Activated naive CD8-positive, alpha-beta T cell (primary cell): ENCODE data around the gene SRPX2.

Experiments used
- H3K27ac Mint-ChIP-seq: one replicate; pipeline ENCODE4 v1.8.0; 2021; ENCODE audit warnings: mixed read lengths
- H3K27me3 Mint-ChIP-seq: one replicate; pipeline ENCODE4 v1.8.0; 2021; ENCODE audit warnings: mixed read lengths
- H3K36me3 Mint-ChIP-seq: one replicate; pipeline ENCODE4 v1.8.0; 2021; ENCODE audit warnings: mixed read lengths
- H3K4me1 Mint-ChIP-seq: one replicate; pipeline ENCODE4 v1.8.0; 2021; ENCODE audit warnings: low read depth, mixed read lengths
- H3K4me3 Mint-ChIP-seq: one replicate; pipeline ENCODE4 v1.8.0; 2021; ENCODE audit warnings: mild to moderate bottlenecking, mixed read lengths
- H3K9me3 Mint-ChIP-seq: one replicate; pipeline ENCODE4 v1.8.0; 2021; ENCODE audit warnings: low read depth, mixed read lengths

Gene SRPX2

GRCh38 chrX:100643212-100643611, 787 bp upstream of the SRPX2 start:
- Mint-ChIP-seq H3K27ac (no peak overlapping the region), H3K9me3 (no peaks in the 10 kb centered on the region), H3K4me1 (no peaks in the 10 kb centered on the region)

GRCh38 chrX:100645106-100645505, 1.1 kb downstream of the SRPX2 start:
- H3K4me1 Mint-ChIP-seq, result no peaks in the 10 kb centered on the region
- no peaks in the 10 kb centered on the region for H3K36me3 Mint-ChIP-seq
- H3K27ac Mint-ChIP-seq, result no peak overlapping the region
- H3K9me3 Mint-ChIP-seq, result no peaks in the 10 kb centered on the region
- H3K4me3 Mint-ChIP-seq, result no peak overlapping the region
- H3K27me3 Mint-ChIP-seq, result no peaks in the 10 kb centered on the region

More at GRCh38 chrX:100643212-100643611, 787 bp upstream of the SRPX2 start:
- Mint-ChIP-seq H3K27me3 (no peaks in the 10 kb centered on the region), H3K4me3 (no peak overlapping the region), H3K36me3 (no peaks in the 10 kb centered on the region)

DNA sequence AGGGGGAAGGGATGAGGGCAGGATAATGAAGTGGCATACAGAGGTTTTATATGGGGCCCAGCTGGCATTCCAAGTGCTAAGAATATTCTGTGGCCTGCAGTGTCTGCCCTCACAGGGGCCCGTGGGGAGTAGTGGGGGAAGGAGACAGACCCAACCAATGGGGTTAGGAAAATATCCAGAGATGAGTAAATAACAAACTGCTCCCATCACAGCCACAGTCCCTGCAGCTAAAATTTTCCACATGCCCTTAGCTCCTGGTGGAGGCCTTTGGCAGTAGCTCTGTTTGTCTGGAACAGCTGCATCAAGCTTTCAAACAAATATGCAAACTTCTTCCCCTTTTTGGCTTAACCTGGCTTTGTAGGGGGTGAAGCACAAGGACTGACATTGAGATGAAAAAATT, 3.1 kb downstream of the SRPX2 start:
- Mint-ChIP-seq H3K4me3 (no peak overlapping the region), H3K27me3 (peaks cover 1% of the 10 kb centered on the region), H3K27ac (no peak overlapping the region), H3K4me1 (no peaks in the 10 kb centered on the region), H3K9me3 (no peaks in the 10 kb centered on the region), H3K36me3 (no peaks in the 10 kb centered on the region)

GRCh38 chrX:100647739-100648138, 3.7 kb downstream of the SRPX2 start:
- Mint-ChIP-seq H3K4me3 (no peak overlapping the region), H3K27ac (no peak overlapping the region), H3K9me3 (no peaks in the 10 kb centered on the region), H3K27me3 (peaks cover 1% of the 10 kb centered on the region), H3K36me3 (no peaks in the 10 kb centered on the region), H3K4me1 (no peaks in the 10 kb centered on the region)

GRCh38 chrX:100648458-100649417, 4.7 kb downstream of the SRPX2 start:
- H3K27ac Mint-ChIP-seq, result no peak overlapping the region
- no peaks in the 10 kb centered on the region for H3K36me3 Mint-ChIP-seq
- H3K4me1 Mint-ChIP-seq, result no peaks in the 10 kb centered on the region
- H3K27me3 Mint-ChIP-seq, result peaks cover 1% of the 10 kb centered on the region
- no peaks in the 10 kb centered on the region for H3K9me3 Mint-ChIP-seq
- H3K4me3 Mint-ChIP-seq, result no peak overlapping the region

DNA sequence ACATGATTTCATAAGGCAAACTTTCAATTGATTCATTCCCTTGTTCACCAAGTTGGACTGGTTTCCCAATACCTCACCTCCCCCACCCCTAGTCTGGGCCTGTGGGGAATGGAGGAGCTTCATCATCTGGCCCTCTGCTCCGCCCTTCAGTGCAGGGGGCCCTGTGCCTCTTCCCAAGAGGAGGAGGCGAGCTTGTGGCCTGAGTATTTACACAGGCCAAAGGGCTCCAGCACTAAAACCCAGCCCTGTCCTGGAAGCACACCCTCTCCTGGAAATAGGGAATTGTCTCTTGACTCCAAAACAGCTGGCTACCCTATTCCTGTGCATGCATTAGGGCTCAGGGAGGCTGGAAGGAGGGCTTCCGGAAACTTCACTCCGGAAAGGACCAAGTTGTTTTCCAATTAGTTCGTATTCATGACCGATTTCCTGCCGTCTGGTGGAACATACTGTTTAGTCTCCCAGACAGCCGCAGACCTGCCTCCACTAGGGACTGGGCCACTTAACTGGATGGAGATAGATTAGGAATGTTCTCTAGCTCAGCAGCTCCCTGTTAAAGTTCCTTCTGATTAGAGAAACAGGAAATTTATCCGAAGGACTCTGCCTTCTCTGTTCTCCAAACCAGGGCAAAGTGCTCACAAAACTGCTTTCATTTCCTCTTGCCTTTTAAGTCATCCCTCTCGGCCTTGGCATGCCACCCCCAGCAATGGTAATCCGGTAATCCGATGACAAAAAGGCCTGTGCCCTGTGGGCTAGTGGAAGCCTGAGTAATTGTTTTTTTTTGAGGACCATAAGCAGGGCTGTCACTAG, 5.8 kb downstream of the SRPX2 start:
- Mint-ChIP-seq H3K27me3 (peaks cover 1% of the 10 kb centered on the region), H3K9me3 (no peaks in the 10 kb centered on the region), H3K4me1 (no peaks in the 10 kb centered on the region), H3K27ac (no peak overlapping the region), H3K36me3 (no peaks in the 10 kb centered on the region), H3K4me3 (no peak overlapping the region)

DNA sequence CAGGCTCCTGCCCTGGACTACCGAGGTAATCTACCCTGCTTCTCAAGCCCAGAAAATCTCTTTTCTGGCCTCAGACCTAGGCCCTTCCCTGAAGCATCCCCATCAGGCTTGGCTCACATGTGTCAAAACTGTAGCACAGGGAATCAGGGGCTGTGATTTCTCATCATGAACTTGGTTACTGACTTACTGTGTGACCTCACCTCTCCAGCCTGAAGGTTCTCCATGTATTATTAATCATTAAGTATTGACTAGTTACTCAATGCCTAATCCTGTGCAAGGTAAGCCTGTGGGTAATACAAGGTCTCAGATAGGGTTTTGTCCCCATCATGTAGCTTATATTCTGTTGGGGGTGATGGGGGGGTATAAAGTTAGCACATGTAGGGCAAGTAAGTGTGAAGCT, 6.8 kb downstream of the SRPX2 start:
- H3K27me3 Mint-ChIP-seq, result peaks cover 1% of the 10 kb centered on the region
- H3K4me1 Mint-ChIP-seq, result no peaks in the 10 kb centered on the region
- no peaks in the 10 kb centered on the region for H3K9me3 Mint-ChIP-seq
- H3K27ac Mint-ChIP-seq, result no peak overlapping the region
- no peaks in the 10 kb centered on the region for H3K36me3 Mint-ChIP-seq
- no peak overlapping the region for H3K4me3 Mint-ChIP-seq

DNA sequence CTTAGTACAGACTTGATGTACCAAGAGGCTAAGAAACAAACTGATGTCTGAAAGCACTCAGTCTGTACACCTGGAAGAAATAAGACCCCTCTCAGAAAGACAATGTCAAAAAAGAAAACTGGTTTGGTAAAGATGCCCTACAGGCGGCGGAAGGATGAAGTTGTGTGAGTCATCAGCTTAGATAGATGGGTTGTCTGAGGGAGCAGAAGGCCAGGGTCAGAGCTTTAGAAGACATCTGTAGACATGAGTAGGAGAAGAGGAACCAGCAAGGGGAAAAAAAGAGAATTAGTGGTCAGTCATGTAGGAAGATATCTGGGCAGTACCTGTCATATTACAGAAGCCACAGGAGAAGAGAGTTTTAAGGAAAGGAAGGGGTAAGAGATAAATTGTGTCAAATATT, 8.3 kb downstream of the SRPX2 start:
- no peak overlapping the region for H3K27ac Mint-ChIP-seq
- H3K9me3 Mint-ChIP-seq, result no peaks in the 10 kb centered on the region
- H3K4me3 Mint-ChIP-seq, result no peak overlapping the region
- no peaks in the 10 kb centered on the region for H3K4me1 Mint-ChIP-seq
- H3K27me3 Mint-ChIP-seq, result peaks cover 1% of the 10 kb centered on the region
- no peaks in the 10 kb centered on the region for H3K36me3 Mint-ChIP-seq

GRCh38 chrX:100654261-100654660, 10.3 kb downstream of the SRPX2 start:
- Mint-ChIP-seq H3K27ac (no peak overlapping the region), H3K4me3 (no peak overlapping the region), H3K27me3 (peaks cover 1% of the 10 kb centered on the region), H3K4me1 (no peaks in the 10 kb centered on the region), H3K9me3 (no peaks in the 10 kb centered on the region), H3K36me3 (no peaks in the 10 kb centered on the region)

DNA sequence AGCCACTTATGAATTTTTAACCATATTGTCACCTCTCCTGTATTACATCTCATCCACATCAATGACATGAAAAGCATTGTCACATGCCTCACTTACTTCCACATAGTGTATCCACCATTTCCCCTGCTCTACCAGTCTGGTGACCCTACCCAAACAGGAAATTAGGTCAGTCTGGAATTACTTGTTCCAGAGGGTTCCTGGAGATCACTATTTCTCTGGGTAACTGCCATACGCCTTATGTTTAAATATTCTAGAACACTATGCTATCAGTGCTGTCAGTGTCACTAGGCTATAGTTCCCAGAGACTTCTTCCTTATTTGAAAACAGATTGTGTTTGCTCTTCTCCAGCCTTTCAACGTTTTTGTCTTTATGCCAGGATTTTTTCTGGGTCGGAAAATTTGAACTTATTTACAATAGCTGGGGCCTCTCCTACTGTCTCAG, 15.0 kb downstream of the SRPX2 start:
- no peaks in the 10 kb centered on the region for H3K9me3 Mint-ChIP-seq
- no peaks in the 10 kb centered on the region for H3K4me1 Mint-ChIP-seq
- peaks cover 4% of the 10 kb centered on the region for H3K27me3 Mint-ChIP-seq
- no peaks in the 10 kb centered on the region for H3K36me3 Mint-ChIP-seq
- no peak overlapping the region for H3K27ac Mint-ChIP-seq
- H3K4me3 Mint-ChIP-seq, result no peak overlapping the region

GRCh38 chrX:100659431-100660137, 15.6 kb downstream of the SRPX2 start:
- H3K27me3 Mint-ChIP-seq, result peaks cover 4% of the 10 kb centered on the region
- no peak overlapping the region for H3K27ac Mint-ChIP-seq
- H3K9me3 Mint-ChIP-seq, result no peaks in the 10 kb centered on the region
- no peak overlapping the region for H3K4me3 Mint-ChIP-seq
- H3K4me1 Mint-ChIP-seq, result no peaks in the 10 kb centered on the region
- no peaks in the 10 kb centered on the region for H3K36me3 Mint-ChIP-seq

DNA sequence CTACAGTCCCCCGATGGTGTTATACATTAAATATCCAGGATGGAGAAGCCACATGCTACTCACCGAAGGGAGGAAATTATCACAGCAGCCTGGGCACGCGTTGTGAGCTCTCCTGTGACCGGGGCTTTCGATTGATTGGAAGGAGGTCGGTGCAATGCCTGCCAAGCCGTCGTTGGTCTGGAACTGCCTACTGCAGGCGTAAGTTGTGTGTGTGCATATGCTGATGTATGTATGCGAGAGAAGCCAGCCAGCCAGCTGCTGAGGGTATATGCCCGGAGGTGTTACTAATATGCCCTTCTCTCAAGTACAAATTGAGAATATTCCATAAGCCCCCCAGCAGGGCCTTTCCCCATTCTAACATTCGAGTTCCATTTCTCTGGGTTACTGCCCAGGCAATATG, 18.2 kb downstream of the SRPX2 start:
- H3K4me3 Mint-ChIP-seq, result no peak overlapping the region
- no peaks in the 10 kb centered on the region for H3K9me3 Mint-ChIP-seq
- H3K27me3 Mint-ChIP-seq, result peaks cover 4% of the 10 kb centered on the region
- H3K27ac Mint-ChIP-seq, result no peak overlapping the region
- no peaks in the 10 kb centered on the region for H3K36me3 Mint-ChIP-seq
- no peaks in the 10 kb centered on the region for H3K4me1 Mint-ChIP-seq

- Mint-ChIP-seq H3K27ac (no peak overlapping the region), H3K4me3 (no peak overlapping the region), H3K9me3 (no peaks in the 10 kb centered on the region), H3K36me3 (no peaks in the 10 kb centered on the region), H3K27me3 (peaks cover 4% of the 10 kb centered on the region), H3K4me1 (no peaks in the 10 kb centered on the region)
These were observed 18.8 kb downstream of the SRPX2 start for GRCh38 chrX:100662796-100663195.

DNA sequence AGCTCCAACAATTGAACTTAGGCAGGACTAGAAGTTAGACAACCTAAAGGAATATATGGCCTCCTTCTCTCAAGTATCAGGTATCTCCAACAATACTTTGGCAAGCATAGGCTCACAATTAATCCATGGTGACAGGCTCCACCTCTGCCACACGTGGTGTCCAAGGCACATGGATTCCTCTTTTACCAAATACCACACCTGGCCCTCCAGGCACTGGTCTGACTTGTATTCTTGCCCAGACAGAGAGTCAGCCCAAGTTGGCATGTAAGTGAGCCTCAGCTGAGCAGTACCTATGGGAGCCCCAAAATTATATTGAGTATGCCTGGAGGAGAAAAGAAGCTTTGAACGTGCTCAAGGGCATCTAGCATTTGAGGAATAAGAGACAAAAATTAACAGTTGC, 19.6 kb downstream of the SRPX2 start:
- Mint-ChIP-seq H3K9me3 (no peaks in the 10 kb centered on the region), H3K4me1 (no peaks in the 10 kb centered on the region), H3K27me3 (peaks cover 4% of the 10 kb centered on the region), H3K36me3 (no peaks in the 10 kb centered on the region), H3K4me3 (no peak overlapping the region), H3K27ac (no peak overlapping the region)

DNA sequence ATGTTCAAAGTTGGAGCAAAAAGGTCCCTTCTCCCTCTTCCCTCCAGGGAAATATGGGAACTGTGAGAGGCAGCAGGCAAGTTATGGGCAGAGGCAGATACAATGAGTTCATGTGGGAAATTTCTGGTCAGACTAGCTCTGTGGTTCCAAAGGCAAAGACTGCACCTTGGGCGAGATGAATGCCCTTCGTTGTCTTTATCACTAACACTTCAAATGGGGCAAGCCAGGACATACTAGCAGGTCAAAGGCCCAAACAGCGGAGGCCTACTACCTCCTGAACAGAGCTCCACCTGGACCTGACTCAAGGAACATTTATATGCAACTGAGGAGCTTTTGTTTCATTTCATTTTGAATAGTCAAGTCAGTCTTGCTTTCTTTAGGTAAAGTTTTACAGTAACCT, 29.0 kb downstream of the SRPX2 start:
- no peaks in the 10 kb centered on the region for H3K4me1 Mint-ChIP-seq
- H3K9me3 Mint-ChIP-seq, result no peaks in the 10 kb centered on the region
- H3K36me3 Mint-ChIP-seq, result no peaks in the 10 kb centered on the region
- H3K27me3 Mint-ChIP-seq, result peaks cover 2% of the 10 kb centered on the region
- H3K27ac Mint-ChIP-seq, result no peak overlapping the region
- H3K4me3 Mint-ChIP-seq, result no peak overlapping the region
